GM12874 (cell line): ENCODE measurements around the gene ATCAY.

ENCODE experiments used
- TF ChIP-seq, protein P1 (sequence below): IDR thresholded peaks from 2 replicates; pipeline ENCODE4 v1.5.1; 2011; ENCODE audit warnings: low read depth, mild to moderate bottlenecking, control low read depth, low read length, moderate library complexity; ENCODE audit not compliant: insufficient read depth

ATCAY gene

DNA sequence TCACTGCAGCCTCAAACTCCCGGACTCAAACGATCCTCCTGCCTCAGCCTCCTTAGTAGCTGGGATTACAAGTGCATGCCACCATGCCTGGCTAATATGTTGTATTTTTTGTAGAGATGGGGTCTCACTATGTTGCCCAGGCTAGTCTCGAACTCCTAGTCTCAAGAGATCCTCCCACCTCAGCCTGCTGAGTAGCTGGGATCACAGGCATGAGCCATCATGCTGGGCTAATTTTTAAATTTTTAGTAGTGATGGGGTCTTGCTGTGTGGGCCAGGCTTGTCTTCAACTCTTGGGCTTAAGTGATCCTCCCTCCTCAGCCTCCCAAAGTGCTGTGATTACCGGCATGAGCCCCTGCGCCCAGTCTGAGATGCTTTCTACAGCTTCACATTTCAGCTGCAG, 15.3 kb downstream of the ATCAY start:
- TF ChIP-seq, protein P1, sequence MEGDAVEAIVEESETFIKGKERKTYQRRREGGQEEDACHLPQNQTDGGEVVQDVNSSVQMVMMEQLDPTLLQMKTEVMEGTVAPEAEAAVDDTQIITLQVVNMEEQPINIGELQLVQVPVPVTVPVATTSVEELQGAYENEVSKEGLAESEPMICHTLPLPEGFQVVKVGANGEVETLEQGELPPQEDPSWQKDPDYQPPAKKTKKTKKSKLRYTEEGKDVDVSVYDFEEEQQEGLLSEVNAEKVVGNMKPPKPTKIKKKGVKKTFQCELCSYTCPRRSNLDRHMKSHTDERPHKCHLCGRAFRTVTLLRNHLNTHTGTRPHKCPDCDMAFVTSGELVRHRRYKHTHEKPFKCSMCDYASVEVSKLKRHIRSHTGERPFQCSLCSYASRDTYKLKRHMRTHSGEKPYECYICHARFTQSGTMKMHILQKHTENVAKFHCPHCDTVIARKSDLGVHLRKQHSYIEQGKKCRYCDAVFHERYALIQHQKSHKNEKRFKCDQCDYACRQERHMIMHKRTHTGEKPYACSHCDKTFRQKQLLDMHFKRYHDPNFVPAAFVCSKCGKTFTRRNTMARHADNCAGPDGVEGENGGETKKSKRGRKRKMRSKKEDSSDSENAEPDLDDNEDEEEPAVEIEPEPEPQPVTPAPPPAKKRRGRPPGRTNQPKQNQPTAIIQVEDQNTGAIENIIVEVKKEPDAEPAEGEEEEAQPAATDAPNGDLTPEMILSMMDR = no peak

DNA sequence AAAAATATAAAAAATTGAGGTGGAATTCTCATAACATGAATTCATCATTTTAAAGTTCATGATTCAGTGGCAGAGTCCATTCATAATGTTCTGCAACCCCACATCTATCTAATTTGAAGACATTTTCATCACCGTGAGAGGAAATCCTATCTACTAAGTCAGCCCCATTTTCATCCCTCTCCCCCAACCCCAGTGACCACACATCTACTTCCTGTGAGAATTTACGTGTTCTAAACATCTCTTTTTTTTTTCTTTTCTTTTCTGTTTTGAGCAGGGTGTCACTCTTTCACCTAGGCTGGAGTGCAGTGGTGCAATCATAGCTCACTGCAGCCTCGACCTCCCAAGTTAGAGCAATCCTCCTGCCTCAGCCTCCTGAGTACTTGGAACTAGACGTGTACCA, 17.5 kb downstream of the ATCAY start:
- TF ChIP-seq, protein P1 = no peak

DNA sequence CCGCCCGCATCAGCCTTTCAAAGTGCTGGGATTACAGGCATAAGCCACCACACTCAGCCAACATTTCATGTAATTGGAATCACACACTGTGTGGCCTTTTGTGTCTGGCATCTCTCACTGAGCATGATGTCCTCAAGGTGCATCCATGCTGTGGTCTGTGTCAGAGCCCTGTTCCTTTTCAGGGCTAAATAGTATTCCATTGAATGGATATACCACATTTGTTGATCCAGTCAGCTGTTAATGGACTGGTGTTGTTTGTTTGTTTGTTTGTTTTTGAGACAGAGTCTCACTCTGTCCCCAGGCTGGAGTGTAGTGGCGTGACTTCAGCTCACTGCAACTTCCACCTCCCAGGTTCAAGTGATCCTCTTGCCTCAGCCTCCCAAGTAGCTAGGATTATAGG, 17.9 kb downstream of the ATCAY start:
- TF ChIP-seq, protein P1 = no peak

DNA sequence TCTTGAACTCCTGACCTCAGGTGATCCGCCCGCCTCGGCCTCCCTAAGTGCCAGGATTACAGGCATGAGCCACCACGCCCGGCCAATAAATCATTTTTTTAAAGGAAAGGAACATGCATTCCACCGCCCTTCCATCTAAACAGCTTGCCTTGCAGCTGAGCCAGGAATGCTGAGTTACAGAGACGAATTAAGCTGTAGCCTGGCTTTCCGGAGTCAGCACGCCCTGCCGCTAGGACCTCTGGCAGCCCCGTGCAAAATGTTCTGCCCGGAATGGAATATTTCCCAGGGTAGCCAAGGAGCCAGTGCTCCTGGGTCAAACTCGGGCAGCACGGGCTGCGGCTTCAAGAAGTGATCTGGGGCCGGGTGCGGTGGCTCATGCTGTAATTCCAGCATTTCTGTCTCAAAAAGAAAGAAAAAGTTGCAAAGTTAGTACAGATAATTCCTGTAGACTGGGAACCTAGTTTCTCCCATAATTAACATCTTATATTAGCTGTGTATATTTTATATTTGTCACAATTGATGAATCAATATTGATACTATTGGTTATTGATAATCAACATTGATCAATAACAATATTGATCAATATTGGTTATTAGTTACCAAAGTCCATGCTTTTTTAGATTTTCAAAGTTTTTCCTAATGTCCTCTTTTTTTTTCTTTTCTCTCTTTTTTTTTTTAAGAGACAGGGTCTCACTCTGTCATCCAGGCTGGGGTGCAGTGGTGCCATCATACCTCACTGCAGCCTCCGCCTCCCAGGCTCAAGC, 19.2 kb downstream of the ATCAY start:
- TF ChIP-seq, protein P1 = no peak

DNA sequence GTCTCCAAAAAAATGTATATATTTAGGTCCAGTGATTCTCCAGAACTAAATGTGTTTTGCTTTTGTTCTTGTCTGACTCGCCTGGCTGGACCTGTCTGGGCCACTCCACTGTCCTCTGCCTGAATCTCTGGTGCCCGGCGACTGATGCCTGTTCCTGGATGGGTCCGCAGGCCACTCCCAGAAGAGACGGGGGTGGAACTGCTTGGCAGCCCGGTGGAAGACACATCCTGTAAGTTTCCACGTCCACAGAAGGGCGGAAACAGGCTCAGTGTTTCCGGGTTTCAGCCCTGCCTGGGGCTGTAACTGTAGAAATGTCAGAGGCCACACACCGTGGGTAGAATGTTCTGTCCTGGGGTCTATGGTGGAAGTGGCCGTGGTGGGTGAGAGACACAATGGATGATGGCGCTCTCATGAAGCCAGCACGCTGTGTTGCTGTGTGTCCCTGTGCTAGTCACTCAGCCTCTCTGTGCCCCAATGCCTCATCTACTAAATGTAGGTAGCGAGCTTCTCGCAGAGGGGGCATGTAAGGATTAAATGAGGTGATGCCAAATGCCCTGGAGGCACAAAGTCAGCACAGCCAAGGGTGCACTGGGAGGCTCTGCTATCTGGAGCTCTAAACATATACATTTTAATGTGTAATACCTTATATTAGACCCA, 22.0 kb downstream of the ATCAY start:
- TF ChIP-seq, protein P1 = no peak

DNA sequence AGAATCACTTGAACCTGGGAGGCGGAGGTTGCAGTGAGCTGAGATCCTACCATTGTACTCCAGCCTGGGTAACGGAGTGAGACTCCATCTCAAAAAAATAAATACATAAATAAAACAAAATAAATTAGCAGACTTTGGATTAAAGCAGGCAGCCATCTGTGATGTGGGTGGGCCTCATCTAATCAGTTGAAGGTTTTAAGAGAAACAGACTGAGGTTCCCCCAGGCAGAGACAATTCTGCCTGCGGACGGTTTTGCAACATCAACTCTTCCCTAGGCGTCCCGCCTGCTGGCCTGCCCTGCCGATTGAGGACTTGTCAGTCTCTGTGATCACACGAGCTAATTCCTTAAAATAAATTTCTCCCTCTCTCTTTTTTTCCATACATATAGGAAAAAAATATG, 23.7 kb downstream of the ATCAY start:
- TF ChIP-seq, protein P1 = no peak

DNA sequence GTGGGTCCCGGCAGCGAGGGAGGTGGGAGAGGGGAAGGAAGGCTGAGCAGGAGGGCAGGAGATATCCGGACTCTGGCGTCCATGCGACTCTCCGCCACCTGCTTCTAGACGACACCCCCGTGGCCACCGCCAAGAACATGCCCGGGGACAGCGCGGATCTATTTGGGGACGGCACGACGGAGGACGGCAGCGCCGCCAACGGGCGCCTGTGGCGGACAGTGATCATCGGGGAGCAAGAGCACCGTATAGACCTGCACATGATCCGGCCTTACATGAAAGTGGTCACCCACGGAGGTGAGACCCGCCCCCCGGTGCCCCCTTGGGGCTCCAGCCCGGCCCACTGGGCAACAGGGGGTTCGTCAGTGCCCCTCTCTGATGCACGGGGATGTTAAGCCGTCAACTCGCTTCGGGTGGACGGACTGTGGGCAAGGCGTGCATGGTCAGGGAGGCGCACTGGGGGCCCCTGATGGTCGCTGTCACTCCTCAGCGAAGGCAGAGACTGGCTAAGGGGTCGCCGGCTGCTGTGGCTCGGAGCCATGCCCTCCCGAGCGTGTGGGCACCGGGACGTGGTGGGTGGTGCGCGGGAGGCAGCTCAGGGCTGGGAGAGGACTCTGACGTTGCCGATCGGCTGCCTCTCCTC, 27.3 kb downstream of the ATCAY start:
- TF ChIP-seq, protein P1 = no peak
